Measurements from ENCODE around the gene MIPOL1. TPM values are rescaled to one million over a fixed set of nuclear protein-coding genes. Genes with fewer than 3 reads are reported as not detected.
"Not testable (repeated sequence)": the region's sequence is repeated elsewhere in the genome, so short reads cannot be mapped to it uniquely, and the experiment has no call there.

The MIPOL1 gene
- total and polyA plus RNA-seq, 8 donors = 10.4 to 16.0 (median 12.4) TPM

DNA sequence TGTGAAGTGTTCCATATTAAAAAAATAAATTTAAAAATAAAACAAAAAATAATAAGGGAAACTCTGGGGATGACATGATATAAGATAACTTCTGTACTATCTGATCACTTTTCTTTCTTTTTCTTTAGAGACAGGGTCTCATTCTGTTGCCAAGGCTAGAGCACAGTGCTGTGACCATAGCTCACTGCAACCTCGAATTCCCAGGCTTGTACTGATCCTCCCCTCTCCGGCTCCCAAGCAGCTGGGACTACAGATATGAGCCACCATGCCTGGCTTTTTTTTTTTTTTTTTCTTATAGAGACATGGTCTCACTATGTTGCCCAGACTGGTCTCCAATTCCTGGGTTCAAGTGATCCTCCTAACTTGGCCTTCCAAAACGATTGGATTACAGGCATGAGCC lies 10.4 kb upstream of the MIPOL1 start:
- intact Hi-C loops (cut with DNase I) = no loop called here
- Histone ChIP-seq H3K9me3 (no peaks in the 10 kb centered on the region), H3K36me3 (no peaks in the 10 kb centered on the region), H3K27ac (no peak overlapping the region), H3K27me3 (no peaks in the 10 kb centered on the region), H3K4me3 (no peak overlapping the region), H3K4me1 (no peaks in the 10 kb centered on the region)
- DNase-seq = no peak
- TF ChIP-seq, protein P1, sequence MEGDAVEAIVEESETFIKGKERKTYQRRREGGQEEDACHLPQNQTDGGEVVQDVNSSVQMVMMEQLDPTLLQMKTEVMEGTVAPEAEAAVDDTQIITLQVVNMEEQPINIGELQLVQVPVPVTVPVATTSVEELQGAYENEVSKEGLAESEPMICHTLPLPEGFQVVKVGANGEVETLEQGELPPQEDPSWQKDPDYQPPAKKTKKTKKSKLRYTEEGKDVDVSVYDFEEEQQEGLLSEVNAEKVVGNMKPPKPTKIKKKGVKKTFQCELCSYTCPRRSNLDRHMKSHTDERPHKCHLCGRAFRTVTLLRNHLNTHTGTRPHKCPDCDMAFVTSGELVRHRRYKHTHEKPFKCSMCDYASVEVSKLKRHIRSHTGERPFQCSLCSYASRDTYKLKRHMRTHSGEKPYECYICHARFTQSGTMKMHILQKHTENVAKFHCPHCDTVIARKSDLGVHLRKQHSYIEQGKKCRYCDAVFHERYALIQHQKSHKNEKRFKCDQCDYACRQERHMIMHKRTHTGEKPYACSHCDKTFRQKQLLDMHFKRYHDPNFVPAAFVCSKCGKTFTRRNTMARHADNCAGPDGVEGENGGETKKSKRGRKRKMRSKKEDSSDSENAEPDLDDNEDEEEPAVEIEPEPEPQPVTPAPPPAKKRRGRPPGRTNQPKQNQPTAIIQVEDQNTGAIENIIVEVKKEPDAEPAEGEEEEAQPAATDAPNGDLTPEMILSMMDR (IDR thresholded peaks at IDR 0.05) = no peak
- no peak for ATAC-seq

DNA sequence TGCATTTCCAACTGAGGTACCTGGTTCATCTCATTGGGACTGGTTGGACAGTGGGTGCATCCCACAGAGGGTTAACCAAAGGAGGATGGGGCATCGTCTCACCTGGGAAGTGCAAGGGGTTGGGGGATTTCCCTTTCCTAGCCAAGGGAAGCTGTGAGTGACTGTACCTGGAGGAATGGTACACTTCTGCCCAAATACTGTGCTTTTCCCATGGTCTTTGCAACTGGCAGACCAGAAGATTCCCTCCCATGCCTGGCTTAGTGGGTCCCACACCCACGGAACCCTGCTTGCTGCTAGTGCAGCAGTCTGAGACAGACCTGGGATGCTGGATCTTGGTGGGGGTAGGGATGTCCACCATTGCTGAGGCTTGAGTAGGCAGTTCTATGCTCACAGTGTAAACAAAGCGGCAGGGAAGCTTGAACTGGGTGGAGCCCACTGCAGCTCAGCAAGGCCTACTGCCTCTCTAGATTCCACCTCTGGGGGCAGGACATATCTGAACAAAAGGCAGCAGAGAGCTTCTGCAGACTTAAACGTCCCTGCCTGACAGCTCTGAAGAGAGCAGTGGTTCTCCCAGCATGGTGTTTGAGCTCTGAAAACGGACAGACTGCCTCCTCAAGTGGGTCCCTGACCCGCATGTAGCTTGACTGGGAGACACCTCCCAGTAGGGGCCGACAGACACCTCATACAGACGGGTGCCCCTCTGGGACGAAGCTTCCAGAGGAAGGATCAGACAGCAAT lies 9.7 kb upstream of the MIPOL1 start:
- ATAC-seq; H3K36me3 ChIP-seq; H3K9me3 ChIP-seq; DNase-seq; intact Hi-C loops (cut with DNase I); H3K27ac ChIP-seq; H3K4me3 ChIP-seq; H3K4me1 ChIP-seq; H3K27me3 ChIP-seq: not testable (repeated sequence)

DNA sequence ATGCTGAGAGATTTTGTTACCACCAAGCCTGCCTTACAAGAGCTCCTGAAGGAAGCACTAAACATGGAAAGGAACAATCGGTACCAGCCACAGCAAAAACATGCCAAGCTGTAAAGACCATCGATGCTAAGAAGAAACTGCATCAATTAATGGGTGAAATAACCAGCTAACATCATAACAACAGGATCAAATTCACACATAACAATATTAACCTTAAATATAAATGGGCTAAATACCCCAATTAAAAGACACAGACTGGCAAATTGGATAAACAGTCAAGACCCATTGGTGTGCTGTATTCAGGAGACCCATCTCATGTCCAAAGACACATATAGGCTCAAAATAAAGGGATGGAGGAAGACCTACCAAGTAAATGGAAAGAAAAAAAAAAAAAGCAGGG lies 8.0 kb upstream of the MIPOL1 start:
- H3K27ac ChIP-seq; intact Hi-C loops (cut with DNase I); H3K9me3 ChIP-seq; H3K27me3 ChIP-seq; DNase-seq; H3K4me1 ChIP-seq; ATAC-seq; H3K36me3 ChIP-seq; H3K4me3 ChIP-seq: not testable (repeated sequence)

DNA sequence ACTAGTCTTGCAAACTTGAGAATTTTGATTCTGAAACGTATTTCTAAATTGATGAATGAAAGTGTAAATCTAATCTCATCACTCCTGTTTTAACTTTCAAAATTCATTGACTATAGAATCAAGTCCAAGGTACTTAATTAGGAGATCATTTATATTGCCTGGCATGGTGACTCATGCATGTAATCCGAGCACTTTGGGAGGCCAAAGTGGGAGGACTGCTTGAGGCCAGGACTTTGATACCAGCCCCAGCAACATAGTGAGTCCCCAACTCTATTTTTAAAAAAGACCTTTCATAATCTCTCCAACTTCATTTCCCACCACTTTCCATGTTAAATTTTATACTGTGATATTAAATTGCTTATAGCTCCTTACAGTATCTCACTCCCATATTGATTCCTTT lies 3.0 kb upstream of the MIPOL1 start:
- H3K27me3 ChIP-seq = peaks cover 0 to 13% of the 10 kb centered on the region in 2 donors
- H3K36me3 ChIP-seq = no peaks in the 10 kb centered on the region
- H3K4me1 ChIP-seq = peaks cover 0 to 9% of the 10 kb centered on the region in 2 donors
- H3K27ac ChIP-seq = no peak overlapping the region
- ATAC-seq = no peak
- H3K9me3 ChIP-seq = no peaks in the 10 kb centered on the region
- H3K4me3 ChIP-seq = no peak overlapping the region
- intact Hi-C loops (cut with DNase I) = no loop called here
- TF ChIP-seq, protein P1 (IDR thresholded peaks at IDR 0.05) = no peak
- DNase-seq = no peak

DNA sequence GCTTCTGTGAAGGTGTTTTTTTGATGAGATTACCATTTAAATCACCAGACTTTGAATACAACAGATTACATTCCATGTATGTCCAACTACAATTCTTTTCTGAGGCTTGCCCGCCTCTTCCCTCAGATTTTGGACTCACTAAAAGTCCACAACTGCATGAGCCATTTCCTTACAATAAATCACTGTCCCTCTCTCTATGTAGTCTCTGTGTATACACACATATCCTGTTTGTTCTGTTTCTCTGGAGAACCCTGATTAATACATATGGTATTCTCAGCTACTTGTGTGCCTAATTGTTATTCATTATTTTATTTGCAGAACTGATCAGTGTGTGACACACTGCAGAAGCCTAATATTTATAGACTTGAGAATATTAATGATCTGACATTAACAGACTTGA lies 2.4 kb upstream of the MIPOL1 start:
- ATAC-seq = no peak
- H3K9me3 ChIP-seq = no peaks in the 10 kb centered on the region
- intact Hi-C loops (cut with DNase I) = no loop called here
- DNase-seq = no peak
- H3K27ac ChIP-seq = no peak overlapping the region
- H3K36me3 ChIP-seq = no peaks in the 10 kb centered on the region
- no peak overlapping the region for H3K4me3 ChIP-seq
- TF ChIP-seq, protein P1 (IDR thresholded peaks at IDR 0.05) = no peak
- peaks cover 0 to 13% of the 10 kb centered on the region in 2 donors for H3K27me3 ChIP-seq
- H3K4me1 ChIP-seq = peaks cover 0 to 9% of the 10 kb centered on the region in 2 donors

DNA sequence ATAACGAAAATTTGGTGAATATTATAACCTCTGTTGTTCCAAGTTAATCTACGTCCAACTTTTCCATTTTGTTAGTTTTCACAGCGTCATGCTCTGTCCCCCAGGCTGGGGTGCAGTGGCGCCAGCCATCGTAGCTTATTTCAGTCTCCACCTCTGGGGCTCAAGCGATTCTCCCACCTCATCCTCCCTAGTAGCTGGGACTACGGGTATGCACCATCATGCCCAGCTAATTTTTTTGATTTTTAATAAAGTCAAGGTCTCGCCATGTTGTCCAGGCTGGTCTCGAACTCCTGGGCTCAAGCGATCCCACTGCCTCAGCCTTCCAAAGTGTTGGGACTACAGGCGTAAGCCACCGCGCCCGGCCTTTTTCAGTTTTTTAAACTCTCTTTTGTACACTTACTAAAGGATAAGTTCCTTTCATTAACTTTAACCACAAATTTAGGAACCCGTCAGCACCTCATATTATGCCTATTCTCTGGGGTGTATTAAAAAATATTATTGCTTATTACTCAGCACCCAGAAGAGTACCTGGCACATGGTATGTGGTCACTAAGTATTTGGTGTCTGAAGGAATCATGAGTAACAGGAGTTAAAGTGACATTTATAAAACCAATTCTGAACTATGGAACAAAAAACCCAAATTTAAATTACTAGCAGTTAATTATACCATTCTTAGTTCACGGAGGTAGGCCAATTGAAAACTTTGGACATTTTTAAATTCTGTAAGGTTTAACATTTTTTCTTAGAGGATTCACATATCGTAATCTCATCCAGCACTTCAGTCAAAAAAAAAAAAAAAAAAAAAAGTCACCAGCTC lies 925 bp upstream of the MIPOL1 start:
- TF ChIP-seq, protein P1 (IDR thresholded peaks at IDR 0.05) = no peak
- Histone ChIP-seq H3K36me3 (no peaks in the 10 kb centered on the region), H3K27me3 (peaks cover 0 to 13% of the 10 kb centered on the region in 2 donors), H3K4me1 (peaks cover 0 to 9% of the 10 kb centered on the region in 2 donors), H3K27ac (peak overlapping the region; percentile 82 to 87), H3K4me3 (peak overlapping the region; percentile 50 to 53), H3K9me3 (no peaks in the 10 kb centered on the region)
- DNase-seq (no peak), ATAC-seq (no peak)
- intact Hi-C loops (cut with DNase I) = no loop called here
